Activated T-cell treated with anti-CD3 and anti-CD28 coated beads, Interleukin-2, amount 50 U/mL, for 24 hours (primary cell): Measurements from ENCODE around the gene DIAPH1.

Source experiments
- DNase-seq: peaks from one replicate; pipeline ENCODE4 v3.0.0-alpha.2; 2020
- H3K27ac Mint-ChIP-seq: 2 replicates; pipeline ENCODE4 v1.8.0; 2020; ENCODE audit warnings: mild to moderate bottlenecking, mixed read lengths
- H3K27me3 Mint-ChIP-seq: 2 replicates; pipeline ENCODE4 v1.8.0; 2020; ENCODE audit warnings: mixed read lengths
- H3K36me3 Mint-ChIP-seq: 2 replicates; pipeline ENCODE4 v1.8.0; 2020; ENCODE audit warnings: low read depth, mixed read lengths
- H3K4me1 Mint-ChIP-seq: 2 replicates; pipeline ENCODE4 v1.8.0; 2020; ENCODE audit warnings: low read depth, mixed read lengths
- H3K4me3 Mint-ChIP-seq: 2 replicates; pipeline ENCODE4 v1.8.0; 2020; ENCODE audit warnings: mild to moderate bottlenecking, moderate library complexity, mixed read lengths
- H3K9me3 Mint-ChIP-seq: 2 replicates; pipeline ENCODE4 v1.8.0; 2020; ENCODE audit warnings: mixed read lengths

The DIAPH1 gene

DNA sequence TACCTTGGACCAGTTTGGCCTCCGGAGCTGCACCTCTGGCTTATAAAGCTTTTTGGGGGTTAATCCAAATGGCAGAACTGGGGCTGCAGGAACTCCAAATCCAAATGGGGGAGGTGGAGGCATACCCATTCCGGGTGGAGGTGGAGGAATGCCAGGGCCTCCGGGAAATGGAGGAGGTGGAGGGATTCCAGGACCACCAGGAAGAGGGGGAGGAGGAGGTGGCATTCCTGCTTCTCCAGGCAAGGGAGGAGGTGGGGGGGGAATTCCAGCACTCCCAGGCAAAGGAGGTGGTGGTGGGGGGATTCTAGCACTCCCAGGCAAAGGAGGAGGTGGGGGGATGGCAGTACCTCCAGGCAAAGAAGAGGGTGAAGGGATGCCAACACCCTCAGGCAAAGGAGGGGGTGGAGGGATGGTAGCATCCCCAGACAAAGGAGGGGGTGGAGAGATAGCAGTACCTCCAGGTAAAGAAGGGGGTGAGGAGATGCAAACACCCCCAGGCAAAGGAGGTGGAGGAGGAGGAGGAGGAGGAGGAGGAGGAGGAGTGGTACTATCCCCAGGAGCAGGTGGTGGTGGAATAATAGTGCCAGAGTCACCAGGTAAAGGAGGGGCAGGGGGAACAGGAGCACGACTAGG, 45.2 kb downstream of the DIAPH1 start:
- Mint-ChIP-seq H3K36me3 (peaks cover 94% of the 10 kb centered on the region), H3K27ac (no peak overlapping the region), H3K9me3 (no peaks in the 10 kb centered on the region), H3K4me1 (no peaks in the 10 kb centered on the region), H3K27me3 (no peaks in the 10 kb centered on the region), H3K4me3 (no peak overlapping the region)
- no peak for DNase-seq

- peaks cover 8% of the 10 kb centered on the region for H3K4me1 Mint-ChIP-seq
- peaks cover 94% of the 10 kb centered on the region for H3K36me3 Mint-ChIP-seq
- H3K4me3 Mint-ChIP-seq: no peak overlapping the region
- peak overlapping the region; percentile 13 for H3K27ac Mint-ChIP-seq
- no peaks in the 10 kb centered on the region for H3K27me3 Mint-ChIP-seq
- no peak for DNase-seq
- H3K9me3 Mint-ChIP-seq: no peaks in the 10 kb centered on the region
Measured at GRCh38 chr5:141570655-141571054, 48.1 kb downstream of the DIAPH1 start.

DNA sequence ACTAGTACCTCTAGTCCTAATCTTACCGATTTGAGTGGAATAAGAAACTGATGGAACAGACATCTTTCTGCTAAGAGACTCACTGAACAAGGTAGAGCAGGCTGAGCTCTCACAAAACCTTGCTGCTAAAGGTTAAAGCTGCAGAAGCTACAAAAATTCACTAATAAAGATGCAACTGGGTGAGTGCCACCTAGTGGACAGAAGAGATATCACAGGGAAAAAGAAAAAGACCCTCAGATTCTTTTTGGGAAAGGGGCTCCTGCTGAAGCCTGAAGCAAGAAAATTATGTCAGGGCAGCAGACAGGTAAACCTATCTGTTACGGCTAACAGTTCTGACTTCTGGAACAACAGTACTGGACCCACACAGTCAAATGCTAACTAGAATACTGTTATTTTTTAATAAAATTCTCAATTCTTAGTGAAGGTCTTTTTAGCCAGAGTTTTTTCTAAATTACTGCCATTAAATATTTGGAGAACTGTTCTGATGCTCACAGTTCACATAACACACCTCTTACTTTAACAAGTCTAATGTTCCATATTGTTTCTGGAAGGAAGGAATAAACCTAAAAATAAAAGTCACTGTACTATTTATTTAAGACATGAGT, 51.2 kb downstream of the DIAPH1 start:
- DNase-seq: no peak
- Mint-ChIP-seq H3K4me3 (no peak overlapping the region), H3K36me3 (peaks cover 98% of the 10 kb centered on the region), H3K9me3 (no peaks in the 10 kb centered on the region), H3K4me1 (peaks cover 29% of the 10 kb centered on the region), H3K27me3 (no peaks in the 10 kb centered on the region), H3K27ac (peak overlapping the region; percentile 60)

- peak overlapping the region; percentile 44 for H3K27ac Mint-ChIP-seq
- H3K27me3 Mint-ChIP-seq: no peaks in the 10 kb centered on the region
- H3K4me3 Mint-ChIP-seq: no peak overlapping the region
- H3K9me3 Mint-ChIP-seq: no peaks in the 10 kb centered on the region
- H3K36me3 Mint-ChIP-seq: peaks cover 98% of the 10 kb centered on the region
- H3K4me1 Mint-ChIP-seq: peaks cover 29% of the 10 kb centered on the region
- no peak for DNase-seq
Measured at GRCh38 chr5:141565826-141566570, 52.8 kb downstream of the DIAPH1 start.

DNA sequence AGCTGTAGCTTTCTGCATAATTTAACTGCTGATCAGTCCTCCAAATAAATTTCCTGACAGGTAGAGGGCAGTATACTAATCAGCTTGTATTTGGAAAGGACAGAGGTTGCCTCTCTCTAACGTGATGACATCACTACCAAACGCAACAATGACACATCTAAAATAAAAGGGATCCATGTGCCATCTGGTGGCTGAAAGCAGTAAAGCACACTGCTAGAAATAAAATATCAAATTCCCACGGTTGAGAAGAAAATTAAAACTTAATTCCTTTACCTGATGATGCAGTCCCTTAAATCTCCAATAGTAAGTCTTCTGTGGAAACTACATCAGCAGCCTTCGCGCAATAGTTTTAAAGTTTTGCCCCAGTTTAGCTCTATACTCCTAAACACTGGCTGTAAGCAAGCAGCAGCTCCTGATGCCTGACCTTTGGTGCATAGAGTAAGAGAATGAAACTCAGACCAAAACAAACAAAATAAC, 54.5 kb downstream of the DIAPH1 start:
- DNase-seq: peak; percentile 45
- Mint-ChIP-seq H3K4me3 (no peak overlapping the region), H3K9me3 (no peaks in the 10 kb centered on the region), H3K27me3 (no peaks in the 10 kb centered on the region), H3K36me3 (peaks cover 99% of the 10 kb centered on the region), H3K27ac (peak overlapping the region; percentile 95), H3K4me1 (peaks cover 36% of the 10 kb centered on the region)

GRCh38 chr5:141560725-141561483, 57.9 kb downstream of the DIAPH1 start:
- H3K9me3 Mint-ChIP-seq: no peaks in the 10 kb centered on the region
- peaks cover 48% of the 10 kb centered on the region for H3K4me1 Mint-ChIP-seq
- DNase-seq: no peak
- H3K36me3 Mint-ChIP-seq: peaks cover 95% of the 10 kb centered on the region
- H3K4me3 Mint-ChIP-seq: no peak overlapping the region
- peak overlapping the region; percentile 31 for H3K27ac Mint-ChIP-seq
- no peaks in the 10 kb centered on the region for H3K27me3 Mint-ChIP-seq

GRCh38 chr5:141560151-141560550, 58.6 kb downstream of the DIAPH1 start:
- no peaks in the 10 kb centered on the region for H3K27me3 Mint-ChIP-seq
- no peak overlapping the region for H3K4me3 Mint-ChIP-seq
- DNase-seq: no peak
- H3K4me1 Mint-ChIP-seq: peaks cover 48% of the 10 kb centered on the region
- H3K27ac Mint-ChIP-seq: no peak overlapping the region
- H3K36me3 Mint-ChIP-seq: peaks cover 95% of the 10 kb centered on the region
- no peaks in the 10 kb centered on the region for H3K9me3 Mint-ChIP-seq

DNA sequence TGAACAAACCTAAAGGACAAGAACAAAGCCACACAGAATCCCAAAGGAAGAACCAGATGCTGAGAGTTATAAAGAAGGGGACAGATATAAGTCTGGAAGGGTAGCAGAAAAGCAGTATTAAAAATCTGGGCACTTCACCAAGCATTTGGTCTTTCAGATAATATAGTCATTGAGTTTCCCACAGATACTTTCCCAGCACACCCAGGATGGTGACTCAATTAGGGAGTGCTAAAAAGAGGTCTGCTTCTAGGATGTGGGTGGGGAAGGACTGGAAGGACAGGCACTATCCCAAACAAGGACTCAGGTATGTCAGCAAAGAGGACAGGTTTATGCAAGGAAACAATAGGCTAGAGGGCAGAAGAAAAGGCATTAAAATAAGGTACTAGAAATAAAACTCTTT, 59.3 kb downstream of the DIAPH1 start:
- no peak overlapping the region for H3K4me3 Mint-ChIP-seq
- H3K4me1 Mint-ChIP-seq: peaks cover 48% of the 10 kb centered on the region
- H3K27ac Mint-ChIP-seq: peak overlapping the region; percentile 51
- no peaks in the 10 kb centered on the region for H3K27me3 Mint-ChIP-seq
- no peak for DNase-seq
- no peaks in the 10 kb centered on the region for H3K9me3 Mint-ChIP-seq
- H3K36me3 Mint-ChIP-seq: peaks cover 96% of the 10 kb centered on the region

DNA sequence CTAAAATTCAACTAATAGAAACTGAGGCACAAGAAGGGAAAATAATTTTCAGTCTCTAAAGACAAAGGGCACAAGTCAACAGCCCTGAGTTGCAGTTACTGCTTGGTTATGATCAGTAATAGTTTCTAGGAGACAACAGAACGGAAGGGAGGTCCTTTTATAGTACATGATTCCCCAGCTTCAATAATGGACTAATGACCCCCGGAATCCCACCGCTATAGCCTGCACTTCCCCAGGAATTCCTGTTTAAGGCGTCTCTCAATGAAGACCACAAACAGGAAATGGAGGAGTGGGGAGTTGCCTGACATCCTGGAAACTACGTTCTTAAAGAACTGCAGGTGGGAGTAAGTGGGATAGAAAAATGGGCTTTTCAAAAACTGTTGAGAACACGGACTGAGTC, 60.6 kb downstream of the DIAPH1 start:
- H3K36me3 Mint-ChIP-seq: peaks cover 92% of the 10 kb centered on the region
- peaks cover 37% of the 10 kb centered on the region for H3K4me1 Mint-ChIP-seq
- H3K4me3 Mint-ChIP-seq: no peak overlapping the region

GRCh38 chr5:141557681-141558136, 61.1 kb downstream of the DIAPH1 start:
- peak; percentile 83 for DNase-seq
- Mint-ChIP-seq H3K36me3 (peaks cover 92% of the 10 kb centered on the region), H3K27ac (peak overlapping the region; percentile 76), H3K4me3 (no peak overlapping the region), H3K27me3 (no peaks in the 10 kb centered on the region), H3K4me1 (peaks cover 34% of the 10 kb centered on the region), H3K9me3 (no peaks in the 10 kb centered on the region)

More for the DNA sequence above, 60.6 kb downstream of the DIAPH1 start:
- peak overlapping the region; percentile 76 for H3K27ac Mint-ChIP-seq
- H3K27me3 Mint-ChIP-seq: no peaks in the 10 kb centered on the region
- no peaks in the 10 kb centered on the region for H3K9me3 Mint-ChIP-seq
- no peak for DNase-seq

DNA sequence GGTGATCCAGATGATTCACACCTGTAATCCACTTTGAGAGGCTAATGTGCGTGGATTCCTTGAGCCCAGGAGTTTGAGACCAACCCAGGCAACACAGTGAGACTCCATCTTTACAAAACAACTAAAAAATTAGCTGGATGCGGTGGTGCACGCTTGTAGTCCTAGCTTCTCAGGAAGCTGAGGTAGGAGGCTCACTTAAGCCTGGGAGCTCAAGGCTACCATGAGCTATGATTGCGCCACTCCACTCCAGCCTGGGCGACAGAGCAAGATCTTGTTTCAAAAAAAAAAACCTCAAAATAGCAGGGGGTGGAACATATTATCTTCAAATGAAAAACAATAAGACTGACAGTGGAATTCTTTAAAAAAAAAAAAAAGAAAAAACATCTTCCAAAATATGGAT, 70.9 kb downstream of the DIAPH1 start:
- no peak overlapping the region for H3K27ac Mint-ChIP-seq
- peaks cover 89% of the 10 kb centered on the region for H3K36me3 Mint-ChIP-seq
- DNase-seq: no peak

DNA sequence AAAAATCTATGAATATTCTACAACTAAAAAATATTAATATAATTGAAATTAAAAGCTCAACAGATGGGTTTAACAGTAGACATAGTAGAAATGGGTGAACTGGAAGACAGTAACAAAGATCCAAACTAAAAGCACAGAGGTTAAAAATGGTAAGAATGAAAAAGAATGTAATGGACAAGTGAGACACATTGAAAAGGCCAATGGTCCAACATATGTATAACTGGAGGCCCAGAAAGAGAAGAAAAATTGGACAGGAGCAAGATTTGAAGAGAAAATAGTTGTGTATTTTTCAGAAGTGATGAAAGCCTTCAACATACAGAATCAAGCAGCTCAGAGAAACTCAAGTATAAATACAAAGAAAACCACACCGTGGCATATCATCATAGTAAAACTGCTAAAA, 71.3 kb downstream of the DIAPH1 start:
- Mint-ChIP-seq H3K4me3 (no peak overlapping the region), H3K27ac (no peak overlapping the region), H3K4me1 (peaks cover 30% of the 10 kb centered on the region), H3K36me3 (peaks cover 89% of the 10 kb centered on the region), H3K9me3 (peaks cover 11% of the 10 kb centered on the region), H3K27me3 (no peaks in the 10 kb centered on the region)
- no peak for DNase-seq

More for the DNA sequence above, 70.9 kb downstream of the DIAPH1 start:
- peaks cover 11% of the 10 kb centered on the region for H3K9me3 Mint-ChIP-seq
- peaks cover 33% of the 10 kb centered on the region for H3K4me1 Mint-ChIP-seq
- H3K4me3 Mint-ChIP-seq: no peak overlapping the region
- no peaks in the 10 kb centered on the region for H3K27me3 Mint-ChIP-seq

GRCh38 chr5:141543053-141543452, 75.7 kb downstream of the DIAPH1 start:
- Mint-ChIP-seq H3K4me3 (no peak overlapping the region), H3K9me3 (peaks cover 9% of the 10 kb centered on the region), H3K27me3 (no peaks in the 10 kb centered on the region), H3K27ac (no peak overlapping the region), H3K36me3 (peaks cover 78% of the 10 kb centered on the region), H3K4me1 (peaks cover 16% of the 10 kb centered on the region)
- DNase-seq: no peak

GRCh38 chr5:141534492-141535213, 84.1 kb downstream of the DIAPH1 start:
- Mint-ChIP-seq H3K4me1 (peaks cover 9% of the 10 kb centered on the region), H3K27me3 (no peaks in the 10 kb centered on the region), H3K36me3 (peaks cover 17% of the 10 kb centered on the region), H3K27ac (peak overlapping the region; percentile 70), H3K4me3 (no peak overlapping the region), H3K9me3 (no peaks in the 10 kb centered on the region)
- DNase-seq: no peak
